Measurements from ENCODE around the gene STK39. TPM values are rescaled to one million over a fixed set of nuclear protein-coding genes. Genes with fewer than 3 reads are reported as not detected.

The STK39 gene
- total and polyA plus RNA-seq, 9 of the 15 experiments (the other 6 are each of a cell fraction or from before 2014, with no cell fraction given), result 0.19 to 0.76 (median 0.51) TPM

DNA sequence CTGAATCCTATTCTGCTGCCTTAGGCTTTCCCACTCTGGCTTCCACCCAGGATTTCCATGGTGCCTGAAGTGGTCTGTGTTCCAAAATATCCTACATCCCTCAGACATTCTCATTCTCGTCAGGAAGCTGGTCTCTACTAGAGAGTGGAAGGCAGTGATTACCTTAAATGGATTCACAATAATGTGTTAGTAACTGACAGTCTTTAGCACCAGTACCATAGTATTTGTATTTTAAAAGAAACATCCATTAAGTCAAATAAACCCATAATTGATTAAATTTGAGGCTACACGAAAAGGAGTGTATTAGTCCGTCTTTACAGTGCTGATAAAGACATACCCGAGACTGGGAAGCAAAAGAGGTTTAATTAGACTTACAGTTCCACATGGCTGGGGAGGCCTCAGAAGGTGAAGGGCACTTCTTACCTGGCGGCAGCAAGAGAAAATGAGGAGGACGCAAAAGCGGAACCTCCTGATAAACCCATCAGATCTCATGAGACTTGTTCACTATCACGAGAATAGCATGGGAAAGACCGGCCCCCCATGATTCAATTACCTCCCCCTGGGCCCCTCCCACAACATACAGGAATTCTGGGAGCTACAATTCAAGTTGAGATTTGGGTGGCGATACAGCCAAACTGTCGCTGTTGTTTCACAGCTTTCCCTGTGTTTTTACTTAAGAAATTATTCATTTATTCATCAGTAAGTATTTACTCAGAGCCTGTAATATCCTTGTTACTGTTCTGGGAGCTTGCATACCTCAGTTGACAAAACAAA lies 306.5 kb downstream of the STK39 start (continued):
- TF ChIP-seq, protein P1, sequence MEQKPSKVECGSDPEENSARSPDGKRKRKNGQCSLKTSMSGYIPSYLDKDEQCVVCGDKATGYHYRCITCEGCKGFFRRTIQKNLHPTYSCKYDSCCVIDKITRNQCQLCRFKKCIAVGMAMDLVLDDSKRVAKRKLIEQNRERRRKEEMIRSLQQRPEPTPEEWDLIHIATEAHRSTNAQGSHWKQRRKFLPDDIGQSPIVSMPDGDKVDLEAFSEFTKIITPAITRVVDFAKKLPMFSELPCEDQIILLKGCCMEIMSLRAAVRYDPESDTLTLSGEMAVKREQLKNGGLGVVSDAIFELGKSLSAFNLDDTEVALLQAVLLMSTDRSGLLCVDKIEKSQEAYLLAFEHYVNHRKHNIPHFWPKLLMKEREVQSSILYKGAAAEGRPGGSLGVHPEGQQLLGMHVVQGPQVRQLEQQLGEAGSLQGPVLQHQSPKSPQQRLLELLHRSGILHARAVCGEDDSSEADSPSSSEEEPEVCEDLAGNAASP (IDR thresholded peaks at IDR 0.05), result no peak
- TF ChIP-seq MXI1 (IDR thresholded peaks at IDR 0.05; ENCODE audit: low read depth, low read length), result peak; percentile 20; the same call in 1 of the 2 replicates
- TF ChIP-seq TGIF2 (CRISPR knock-in tag; IDR thresholded peaks at IDR 0.05), result no peak
- TF ChIP-seq SIRT6 (IDR thresholded peaks at IDR 0.05; ENCODE audit: low read depth, low read length), result no peak
- TF ChIP-seq, protein P2, sequence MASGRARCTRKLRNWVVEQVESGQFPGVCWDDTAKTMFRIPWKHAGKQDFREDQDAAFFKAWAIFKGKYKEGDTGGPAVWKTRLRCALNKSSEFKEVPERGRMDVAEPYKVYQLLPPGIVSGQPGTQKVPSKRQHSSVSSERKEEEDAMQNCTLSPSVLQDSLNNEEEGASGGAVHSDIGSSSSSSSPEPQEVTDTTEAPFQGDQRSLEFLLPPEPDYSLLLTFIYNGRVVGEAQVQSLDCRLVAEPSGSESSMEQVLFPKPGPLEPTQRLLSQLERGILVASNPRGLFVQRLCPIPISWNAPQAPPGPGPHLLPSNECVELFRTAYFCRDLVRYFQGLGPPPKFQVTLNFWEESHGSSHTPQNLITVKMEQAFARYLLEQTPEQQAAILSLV (tag; IDR thresholded peaks at IDR 0.05), result no peak
- TF ChIP-seq POLR2AphosphoS2 (IDR thresholded peaks at IDR 0.05; ENCODE audit: low read length), result no peak; the same call in 1 of the 2 replicates
- no peak for TF ChIP-seq EHMT2 (IDR thresholded peaks at IDR 0.05)
- TF ChIP-seq KAT7 (CRISPR knock-in tag; IDR thresholded peaks at IDR 0.05; ENCODE audit: borderline replicate concordance), result peak; percentile 87; the same call in 1 of the 2 replicates
- peak; percentile 82; the same call in 1 of the 2 replicates for TF ChIP-seq GTF2A2 (tag; IDR thresholded peaks at IDR 0.05)
- TF ChIP-seq EP300 (IDR thresholded peaks at IDR 0.05; ENCODE audit: low read length), result 0 out of 2 replicates have a peak, but pooled peaks have one; percentile 3
- no peak for TF ChIP-seq ZNF384 (IDR thresholded peaks at IDR 0.05; ENCODE audit: low read depth, low read length)
- TF ChIP-seq SETDB1 (IDR thresholded peaks at IDR 0.05; ENCODE audit: low read length), result no peak
- TF ChIP-seq RBM14 (IDR thresholded peaks at IDR 0.05; ENCODE audit: borderline replicate concordance, insufficient read depth, low read depth, low read length), result no peak
- TF ChIP-seq ESRRB (CRISPR knock-in tag; IDR thresholded peaks at IDR 0.05; ENCODE audit: borderline replicate concordance), result peak; percentile 33; the same call in 1 of the 2 replicates
- TF ChIP-seq SRSF1 (IDR thresholded peaks at IDR 0.05; ENCODE audit: low read depth, low read length), result no peak
- TF ChIP-seq TCF7 (IDR thresholded peaks at IDR 0.05; ENCODE audit: borderline replicate concordance), result no peak
- TF ChIP-seq ZNF449 (CRISPR knock-in tag; IDR thresholded peaks at IDR 0.05), result no peak
- no peak for TF ChIP-seq TFE3 (CRISPR knock-in tag; IDR thresholded peaks at IDR 0.05)
- TF ChIP-seq ZKSCAN8 (CRISPR knock-in tag; IDR thresholded peaks at IDR 0.05), result 0 out of 2 replicates have a peak, but pooled peaks have one; percentile 62
- no peak for TF ChIP-seq JUNB (CRISPR knock-in tag; conservative IDR thresholded peaks at IDR 0.05)
- TF ChIP-seq, protein P3, sequence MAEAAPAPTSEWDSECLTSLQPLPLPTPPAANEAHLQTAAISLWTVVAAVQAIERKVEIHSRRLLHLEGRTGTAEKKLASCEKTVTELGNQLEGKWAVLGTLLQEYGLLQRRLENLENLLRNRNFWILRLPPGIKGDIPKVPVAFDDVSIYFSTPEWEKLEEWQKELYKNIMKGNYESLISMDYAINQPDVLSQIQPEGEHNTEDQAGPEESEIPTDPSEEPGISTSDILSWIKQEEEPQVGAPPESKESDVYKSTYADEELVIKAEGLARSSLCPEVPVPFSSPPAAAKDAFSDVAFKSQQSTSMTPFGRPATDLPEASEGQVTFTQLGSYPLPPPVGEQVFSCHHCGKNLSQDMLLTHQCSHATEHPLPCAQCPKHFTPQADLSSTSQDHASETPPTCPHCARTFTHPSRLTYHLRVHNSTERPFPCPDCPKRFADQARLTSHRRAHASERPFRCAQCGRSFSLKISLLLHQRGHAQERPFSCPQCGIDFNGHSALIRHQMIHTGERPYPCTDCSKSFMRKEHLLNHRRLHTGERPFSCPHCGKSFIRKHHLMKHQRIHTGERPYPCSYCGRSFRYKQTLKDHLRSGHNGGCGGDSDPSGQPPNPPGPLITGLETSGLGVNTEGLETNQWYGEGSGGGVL (CRISPR knock-in tag; IDR thresholded peaks at IDR 0.05), result no peak

All from K562 (cell line).